Right cardiac atrium (tissue), 5 donors: Measurements from ENCODE around the gene C16orf46. TPM values are rescaled to one million over a fixed set of nuclear protein-coding genes. Genes with fewer than 3 reads are reported as not detected.

Experiments used
- ATAC-seq, 2 donors: fragments of 200-7000 bp; cut with Tn5 transposase; one replicate each; pipeline versions ENCODE4 v1.8.0 to v1.9.1; 2020; ENCODE audit warnings: moderate library complexity in 2 of 2, mild to moderate bottlenecking in 1 of 2
- DNase-seq, 3 donors: peaks; one replicate each; pipeline ENCODE4 v3.0.0-alpha.2; 2020
- H3K27ac ChIP-seq: one replicate; pipeline ENCODE4 v1.5.1; 2013; ENCODE audit warnings: mild to moderate bottlenecking, low read length, control low read depth, moderate library complexity
- H3K27me3 ChIP-seq: one replicate; pipeline ENCODE4 v1.6.1; 2013; ENCODE audit not compliant: control insufficient read depth, insufficient read depth
- H3K4me1 ChIP-seq: one replicate; pipeline ENCODE4 v1.6.1; 2013; ENCODE audit warnings: low read length; ENCODE audit not compliant: control insufficient read depth, insufficient read depth
- H3K4me3 ChIP-seq: one replicate; pipeline ENCODE4 v1.5.1; 2013; ENCODE audit warnings: low read length, control low read depth
- H3K9me3 ChIP-seq: one replicate; pipeline ENCODE4 v1.6.1; 2013; ENCODE audit warnings: low read length; ENCODE audit not compliant: control insufficient read depth
- WGBS: extraction: QIAGEN DNeasy Blood & Tissue Kit; methylation state at CpG from one replicate; pipeline ENCODE4 v1.1.7; 2013; 5-methylcytosine and 5-hydroxymethylcytosine counted together
- intact Hi-C, 4 donors: fragments of 100-400 bp; cut with DNase I; formaldehyde crosslinking; loops; one replicate each; pipeline versions ENCODE4 v1.11.0 to v1.14.0; 2022 to 2023
- polyA plus RNA-seq: library from polyadenylated mRNA; stranded (reverse); fragments of 200-250 nt; gene quantifications from one replicate; pipeline ENCODE4 v1.2.3, GENCODE V29; 2013
- total RNA-seq, 4 donors: library from RNA; stranded (reverse); fragmentation: NEBNext Ultra II Directional; extraction: Animal tissue kit (Norgen Biotek cat#: 25700); gene quantifications; one replicate each; pipeline ENCODE4 v1.2.1, GENCODE V29; 2021
- donor health status: healthy with polysubstance abuse.
- donor health status: DM: no; HTN: yes; CAD: no.
- donor health status: DM: no; HTN: no; CAD: no.
- donor health status: DM: no; HTN: yes; CAD: no; lungs with severe emphysema.
- donor health status: DM: yes; HTN: yes; CAD: no.

The C16orf46 gene
- total and polyA plus RNA-seq, 5 donors = 0.47 to 0.97 (median 0.52) TPM; not detected in 2

DNA sequence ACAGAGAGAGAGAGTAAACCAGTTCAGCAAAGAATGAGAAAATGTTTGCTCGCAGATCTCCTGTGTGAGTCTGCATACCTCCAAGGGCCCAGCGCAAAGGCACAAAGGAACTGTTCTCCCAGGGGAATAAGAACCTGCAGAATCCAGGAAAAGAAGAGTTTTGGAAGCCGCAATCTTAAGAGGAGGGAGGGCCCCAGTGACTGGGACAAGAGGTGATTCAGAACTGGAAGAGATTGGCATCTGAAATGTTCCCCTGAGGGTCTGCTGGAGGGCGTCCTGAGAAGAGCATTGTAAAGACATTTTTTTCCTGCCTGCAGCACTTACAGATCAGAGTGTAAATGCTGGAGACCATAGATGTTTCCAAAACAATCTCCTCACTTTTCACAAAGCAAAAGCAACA lies 35.3 kb downstream of the C16orf46 start:
- Histone ChIP-seq H3K4me3 (no peak overlapping the region), H3K27ac (no peak overlapping the region), H3K4me1 (peaks cover 2% of the 10 kb centered on the region), H3K27me3 (no peaks in the 10 kb centered on the region), H3K9me3 (no peaks in the 10 kb centered on the region)
- 84% methylated on average over 4 of the region's 4 CpGs for WGBS
- DNase-seq (no peak), ATAC-seq (no peak)
- intact Hi-C loops = no loop called here

DNA sequence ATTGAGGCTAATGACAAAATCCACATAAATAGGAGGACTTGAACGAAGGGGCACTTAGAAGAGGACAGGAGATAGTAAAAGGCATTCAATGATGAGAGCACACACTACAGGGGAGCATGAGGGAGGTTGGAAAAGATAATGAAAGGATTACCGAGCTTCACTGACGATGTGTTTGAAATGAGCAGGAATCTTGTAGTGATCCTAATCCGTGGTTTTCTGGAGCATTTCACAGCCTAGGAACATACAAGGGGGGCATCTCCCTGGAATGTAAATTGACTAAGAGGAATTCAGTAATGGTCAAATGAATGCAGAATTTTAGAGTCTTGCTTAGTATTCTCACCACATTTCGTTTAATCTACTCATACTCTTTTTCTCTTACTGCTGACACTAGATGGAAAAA lies 36.2 kb downstream of the C16orf46 start:
- no peaks in the 10 kb centered on the region for H3K9me3 ChIP-seq
- no peak overlapping the region for H3K4me3 ChIP-seq
- ATAC-seq = no peak
- H3K27me3 ChIP-seq = no peaks in the 10 kb centered on the region
- H3K4me1 ChIP-seq = peaks cover 2% of the 10 kb centered on the region
- intact Hi-C loops = no loop called here
- 77% methylated on average over 5 of the region's 5 CpGs for WGBS
- no peak overlapping the region for H3K27ac ChIP-seq
- no peak for DNase-seq

DNA sequence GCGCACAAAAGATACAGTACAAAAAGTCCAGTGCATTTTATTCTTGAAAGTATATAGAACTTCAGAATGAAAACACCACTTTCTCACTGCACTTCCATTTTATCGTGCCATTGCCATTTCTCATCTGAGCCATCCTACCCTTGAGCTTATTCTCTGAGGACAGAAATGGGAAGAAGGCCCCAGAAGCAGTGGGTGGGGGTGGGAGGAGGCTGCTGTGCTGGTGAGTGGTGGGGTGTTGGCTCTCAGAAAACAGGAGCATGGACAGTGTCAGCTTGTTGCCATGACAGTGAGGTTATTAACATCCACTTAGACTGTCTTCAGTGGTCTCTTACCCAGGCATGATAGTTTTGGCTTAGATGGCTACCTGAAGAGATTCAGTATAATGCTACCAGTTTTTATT lies 36.9 kb downstream of the C16orf46 start:
- intact Hi-C loops = no loop called here
- Histone ChIP-seq H3K4me3 (no peak overlapping the region), H3K9me3 (no peaks in the 10 kb centered on the region), H3K27ac (no peak overlapping the region), H3K4me1 (peaks cover 2% of the 10 kb centered on the region), H3K27me3 (no peaks in the 10 kb centered on the region)
- DNase-seq (no peak), ATAC-seq (no peak)
- WGBS = 92% methylated on average over 2 of the region's 2 CpGs

DNA sequence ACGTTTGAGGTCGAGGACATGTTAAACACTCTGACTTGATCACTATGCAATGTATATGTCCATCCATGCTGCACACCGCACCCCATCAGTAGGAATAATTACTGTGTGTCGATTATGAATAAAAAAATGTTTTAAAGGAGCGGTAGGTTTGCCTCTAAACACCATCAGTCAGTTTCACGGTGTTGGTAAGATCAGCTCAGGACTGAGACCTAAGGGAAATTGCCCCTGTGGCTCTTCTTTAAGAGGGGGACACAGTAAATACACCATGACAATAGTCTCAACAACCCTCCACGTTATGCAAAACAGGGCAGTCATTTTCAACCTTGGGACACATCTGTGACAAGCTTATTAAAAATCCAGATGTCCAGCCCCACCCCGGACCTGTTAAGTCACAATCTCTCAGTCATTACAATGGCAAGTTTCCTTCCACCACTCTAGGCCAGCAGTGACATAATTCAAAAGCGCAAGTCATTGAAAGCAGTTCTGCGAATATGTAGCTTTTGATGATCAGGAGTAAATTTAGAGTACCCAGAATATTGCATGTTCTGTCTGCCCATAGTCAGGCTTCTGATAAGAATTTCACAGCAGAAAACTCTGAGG lies 40.2 kb downstream of the C16orf46 start:
- intact Hi-C loops = no loop called here
- ATAC-seq (peak in 1 of 2 donors; percentile 37), DNase-seq (no peak)
- Histone ChIP-seq H3K9me3 (no peaks in the 10 kb centered on the region), H3K27ac (no peak overlapping the region), H3K27me3 (no peaks in the 10 kb centered on the region), H3K4me1 (peaks cover 2% of the 10 kb centered on the region), H3K4me3 (peak overlapping the region; percentile 95)
- WGBS = 25% methylated on average over 10 of the region's 10 CpGs

DNA sequence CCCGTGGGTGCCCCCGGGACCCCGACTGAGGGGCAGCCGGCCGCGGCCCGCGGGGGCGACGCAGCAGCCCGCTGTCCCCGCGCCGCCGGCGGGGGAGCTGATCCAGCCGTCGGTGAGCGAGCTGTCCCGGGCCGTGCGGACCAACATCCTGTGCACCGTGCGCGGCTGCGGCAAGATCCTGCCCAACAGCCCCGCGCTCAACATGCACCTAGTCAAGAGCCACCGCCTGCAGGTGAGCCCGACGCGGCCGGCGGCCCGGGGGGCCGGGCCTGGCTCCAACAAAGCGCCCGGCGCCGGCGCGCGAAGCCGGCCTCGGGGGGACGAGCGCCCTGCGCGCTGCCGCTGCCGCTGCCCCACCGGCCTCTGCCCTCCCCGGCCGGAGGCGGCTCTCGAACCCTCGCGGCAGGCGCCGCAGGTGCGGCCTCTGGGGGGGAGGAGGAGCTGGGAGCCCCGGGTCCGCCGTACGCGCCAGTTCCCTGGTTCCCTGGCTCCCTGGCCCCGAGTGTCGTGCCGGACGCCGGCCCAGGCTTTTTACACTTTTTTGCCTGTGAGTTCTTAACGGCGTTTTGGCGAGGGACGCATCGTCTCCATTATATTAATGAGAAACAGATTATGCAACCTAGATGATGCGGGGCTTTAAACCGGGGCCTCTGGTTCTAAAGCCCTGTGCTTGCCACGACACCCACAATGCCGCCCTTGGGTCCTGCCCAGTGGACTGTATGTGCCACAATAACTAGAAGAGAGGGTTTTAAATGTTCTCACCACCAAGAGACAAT lies 40.9 kb downstream of the C16orf46 start:
- Histone ChIP-seq H3K9me3 (no peaks in the 10 kb centered on the region), H3K4me3 (peak overlapping the region; percentile 95), H3K27me3 (no peaks in the 10 kb centered on the region), H3K4me1 (peaks cover 2% of the 10 kb centered on the region), H3K27ac (peak overlapping the region; percentile 86)
- ATAC-seq (peak; percentile 43 to 47), DNase-seq (peak; percentile 38 to 80 (median 70))
- under 1% methylated on average over 80 of the region's 80 CpGs for WGBS
- intact Hi-C loops = no loop called here

DNA sequence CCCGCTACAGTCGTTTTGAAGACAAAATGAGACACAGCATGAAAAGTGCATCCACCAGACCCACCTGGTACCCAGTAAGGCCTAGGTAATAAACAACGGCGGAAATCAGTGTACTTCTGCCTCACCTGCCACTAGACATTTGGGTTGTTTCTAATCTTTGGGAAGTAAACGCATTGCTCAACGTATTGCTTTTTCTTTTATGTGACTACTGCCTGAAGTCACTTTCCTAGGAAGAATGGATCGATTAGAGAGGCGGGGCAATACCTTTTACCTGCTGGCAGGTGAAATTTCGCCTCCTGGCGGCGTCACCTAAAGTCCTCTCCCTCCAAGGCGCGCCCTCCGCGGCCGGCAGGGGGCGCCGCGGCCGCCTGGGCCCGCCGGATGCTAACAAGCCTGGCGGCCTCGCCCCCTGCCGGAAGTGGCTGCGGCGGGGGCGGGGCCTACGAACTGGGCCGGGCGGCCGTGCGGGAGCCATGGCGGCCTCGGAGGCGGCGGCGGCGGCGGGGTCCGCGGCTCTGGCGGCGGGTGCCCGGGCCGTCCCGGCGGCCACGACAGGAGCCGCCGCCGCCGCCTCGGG lies 41.6 kb downstream of the C16orf46 start, which contains the start of gene ATMIN:
TSS of gene ATMIN (plus strand) at position 445 of the 577 bp plus-strand sequence. CDS start at position 474, 29 bp downstream.
- intact Hi-C loops = no loop called here
- peaks cover 2% of the 10 kb centered on the region for H3K4me1 ChIP-seq
- 5% methylated on average over 54 of the region's 54 CpGs for WGBS

DNA sequence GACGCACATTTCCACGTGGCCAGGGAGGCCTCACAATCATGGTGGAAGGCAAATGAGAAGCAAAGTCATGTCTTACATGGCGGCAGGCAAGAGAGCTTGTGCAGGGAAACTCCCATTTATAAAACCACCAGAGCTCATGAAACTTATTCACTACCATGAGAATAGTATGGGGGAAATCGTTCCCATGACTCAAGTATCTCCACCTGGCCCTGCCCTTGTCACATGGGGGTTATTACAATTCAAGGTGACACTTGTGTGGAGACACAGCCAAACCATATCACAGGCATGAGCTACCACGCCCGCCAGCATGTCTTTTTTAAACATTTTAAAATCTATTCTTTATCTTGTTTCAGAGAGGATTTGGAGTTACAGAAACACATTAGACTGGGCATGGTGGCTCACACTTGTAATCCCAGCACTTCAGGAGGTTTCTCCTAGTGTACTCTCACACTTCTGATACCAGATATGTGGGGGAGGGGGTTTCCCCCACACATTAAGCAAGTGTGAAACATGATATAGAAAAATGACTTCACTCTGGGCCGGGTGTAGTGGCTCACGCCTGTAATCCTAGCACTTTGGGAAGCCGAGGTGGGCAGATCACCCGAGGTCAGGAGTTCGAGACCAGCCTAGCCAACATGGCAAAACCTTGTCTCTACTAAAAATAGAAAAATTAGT lies 47.0 kb downstream of the C16orf46 start:
- Histone ChIP-seq H3K4me1 (no peaks in the 10 kb centered on the region), H3K27ac (no peak overlapping the region), H3K27me3 (no peaks in the 10 kb centered on the region), H3K4me3 (no peak overlapping the region), H3K9me3 (no peaks in the 10 kb centered on the region)
- no peak for DNase-seq
- intact Hi-C loops = no loop called here
- WGBS = 84% methylated on average over 11 of the region's 11 CpGs
- no peak for ATAC-seq

More for the DNA sequence above, 41.6 kb downstream of the C16orf46 start, which contains the start of gene ATMIN:
- Histone ChIP-seq H3K27ac (peak within 1 kb of the TSS; percentile 86), H3K4me3 (peak within 1 kb of the TSS; percentile 95), H3K9me3 (no peaks in the 10 kb centered on the region), H3K27me3 (no peaks in the 10 kb centered on the region)
- ATAC-seq (peak; percentile 95 to 96), DNase-seq (peak; percentile 86 to 96 (median 95))

DNA sequence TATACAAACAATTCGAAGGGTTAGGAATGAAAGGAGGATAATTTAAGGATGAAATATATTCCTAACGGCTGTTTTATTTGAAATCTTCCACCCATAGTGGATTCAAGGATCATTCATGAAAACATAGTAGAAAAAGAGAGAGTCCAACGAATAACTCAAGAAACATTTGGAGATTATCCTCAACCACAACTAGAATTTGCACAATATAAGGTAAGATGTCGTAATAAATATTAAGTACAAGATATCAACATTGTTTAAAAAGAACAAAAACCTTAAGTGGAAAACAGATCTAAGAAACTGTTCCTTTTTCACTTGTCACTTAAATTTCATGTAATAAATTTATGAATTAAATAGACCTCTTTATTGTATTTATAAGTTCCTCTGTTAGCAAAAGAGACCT lies 50.6 kb downstream of the C16orf46 start:
- Histone ChIP-seq H3K27me3 (no peaks in the 10 kb centered on the region), H3K4me1 (no peaks in the 10 kb centered on the region), H3K9me3 (no peaks in the 10 kb centered on the region), H3K4me3 (no peak overlapping the region), H3K27ac (no peak overlapping the region)
- DNase-seq (no peak), ATAC-seq (no peak)
- intact Hi-C loops = no loop called here
- 95% methylated on average over 4 of the region's 4 CpGs for WGBS

DNA sequence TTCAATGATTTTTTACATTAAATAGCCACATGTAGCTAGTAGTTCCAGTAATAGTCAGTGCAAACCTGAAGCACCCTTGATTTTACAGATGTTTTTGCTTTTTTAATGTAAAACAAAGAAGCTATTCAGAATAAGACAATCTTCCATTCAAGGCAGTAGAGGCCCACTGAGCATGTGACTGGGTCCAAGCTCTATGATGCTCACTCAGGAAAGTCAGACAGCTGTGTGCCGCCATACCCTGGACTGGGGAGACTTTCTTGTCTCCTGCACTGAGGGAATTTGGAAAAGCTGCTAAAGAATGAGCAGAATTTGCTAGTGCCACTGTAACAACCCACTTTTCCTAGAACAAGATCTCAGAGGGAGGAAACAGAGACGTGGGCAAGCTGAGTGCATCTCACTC lies 58.5 kb downstream of the C16orf46 start:
- H3K27ac ChIP-seq = no peak overlapping the region
- 95% methylated on average over 2 of the region's 2 CpGs for WGBS
- no peak for ATAC-seq
- no peak for DNase-seq
- no peaks in the 10 kb centered on the region for H3K27me3 ChIP-seq
- no peaks in the 10 kb centered on the region for H3K9me3 ChIP-seq
- H3K4me3 ChIP-seq = no peak overlapping the region
- no peaks in the 10 kb centered on the region for H3K4me1 ChIP-seq
- intact Hi-C loops = no loop called here

DNA sequence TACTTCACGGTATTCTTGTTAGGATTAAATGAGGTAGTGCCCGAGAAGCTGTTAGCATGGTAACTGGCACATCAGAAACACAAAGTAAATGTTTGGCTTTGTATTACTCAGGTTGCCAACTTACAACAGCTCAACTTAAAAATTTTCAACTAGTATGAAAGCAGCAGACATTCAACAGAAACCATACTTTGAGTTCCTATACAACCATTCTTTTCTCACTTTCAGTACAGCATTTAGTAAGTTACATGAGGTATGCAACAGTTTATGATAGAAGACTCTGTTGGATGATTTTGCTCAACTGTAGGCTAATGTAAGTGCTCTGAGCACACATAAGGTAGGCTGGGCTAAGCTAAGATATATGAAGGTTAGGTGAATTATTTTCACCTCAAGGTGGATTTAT lies 62.4 kb downstream of the C16orf46 start:
- H3K27me3 ChIP-seq = no peaks in the 10 kb centered on the region
- no peaks in the 10 kb centered on the region for H3K9me3 ChIP-seq
- WGBS = 91% methylated on average over 2 of the region's 2 CpGs
- DNase-seq (no peak), ATAC-seq (no peak)
- no peak overlapping the region for H3K27ac ChIP-seq
- intact Hi-C loops = no loop called here
- no peaks in the 10 kb centered on the region for H3K4me1 ChIP-seq
- no peak overlapping the region for H3K4me3 ChIP-seq

DNA sequence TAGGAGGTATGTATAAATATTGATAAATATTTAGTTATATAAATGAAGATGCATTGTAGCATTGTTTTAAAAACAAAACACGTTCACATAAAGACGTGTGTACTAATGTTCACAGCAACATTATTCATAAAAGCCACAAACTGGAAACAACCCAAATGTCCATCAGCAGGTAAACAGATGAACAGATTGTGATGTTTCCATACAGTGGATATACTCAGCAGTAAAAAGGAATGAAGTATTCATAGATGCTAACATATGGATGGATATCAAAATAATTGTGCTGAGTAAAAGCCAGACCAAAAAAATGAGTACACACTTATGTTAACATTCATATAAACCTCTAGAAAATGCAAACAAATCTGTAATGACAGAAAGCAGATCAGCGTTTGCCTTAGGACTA lies 64.1 kb downstream of the C16orf46 start:
- DNase-seq = no peak
- no peak overlapping the region for H3K4me3 ChIP-seq
- intact Hi-C loops = no loop called here
- ATAC-seq = no peak
- no peak overlapping the region for H3K27ac ChIP-seq
- no peaks in the 10 kb centered on the region for H3K27me3 ChIP-seq
- no peaks in the 10 kb centered on the region for H3K4me1 ChIP-seq
- 91% methylated on average over 3 of the region's 3 CpGs for WGBS
- H3K9me3 ChIP-seq = no peaks in the 10 kb centered on the region
